GM19351 (cell line): Measurements from ENCODE around the gene FAM83G.
"Not testable (repeated sequence)": the region's sequence is repeated elsewhere in the genome, so short reads cannot be mapped to it uniquely, and the experiment has no call there.

ENCODE experiments used
- ATAC-seq: cut with Tn5 transposase; IDR thresholded peaks from one replicate; pipeline ENCODE4 v1.9.1; 2021; ENCODE audit warnings: mild to moderate bottlenecking, moderate library complexity; ENCODE audit not compliant: unreplicated experiment

Gene FAM83G

DNA sequence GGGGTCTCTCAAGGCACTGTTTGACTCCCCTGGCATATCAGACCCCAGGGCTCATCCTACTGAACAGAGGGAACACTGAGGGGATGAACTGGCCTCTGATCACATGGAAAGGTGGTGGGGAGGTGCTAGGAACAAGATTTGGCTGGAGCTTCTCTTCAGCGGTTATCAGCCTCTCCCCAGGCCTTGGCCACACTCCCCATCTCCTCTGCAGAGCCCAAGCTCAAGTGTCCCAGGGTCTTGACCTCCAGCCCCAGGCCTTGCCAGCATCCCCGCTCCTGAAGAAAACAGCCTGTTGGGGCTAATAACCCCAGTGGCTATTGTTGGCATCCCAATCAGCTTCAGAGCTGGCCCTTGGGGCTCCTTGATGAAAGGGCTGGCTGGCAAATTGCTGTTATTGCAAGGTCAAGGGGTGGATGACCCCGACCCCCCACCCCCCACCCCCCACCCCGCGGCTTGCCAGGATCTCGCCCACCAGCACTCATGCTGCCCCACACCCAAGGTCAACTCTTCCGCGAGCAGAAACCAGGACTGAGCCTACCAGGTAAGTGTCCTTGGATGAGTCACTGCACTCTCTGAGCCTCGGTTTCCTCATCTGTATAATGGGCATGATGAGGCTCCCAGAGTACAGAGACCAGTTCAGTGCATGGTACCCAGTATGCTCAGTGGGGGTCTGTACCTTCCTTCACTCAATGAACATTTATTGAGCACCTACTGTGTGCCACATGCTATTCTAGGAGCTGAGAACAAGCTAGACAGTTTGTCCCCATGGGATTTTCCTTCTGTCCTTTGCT is 18.8 kb upstream of the FAM83G start:
- ATAC-seq, result no peak

DNA sequence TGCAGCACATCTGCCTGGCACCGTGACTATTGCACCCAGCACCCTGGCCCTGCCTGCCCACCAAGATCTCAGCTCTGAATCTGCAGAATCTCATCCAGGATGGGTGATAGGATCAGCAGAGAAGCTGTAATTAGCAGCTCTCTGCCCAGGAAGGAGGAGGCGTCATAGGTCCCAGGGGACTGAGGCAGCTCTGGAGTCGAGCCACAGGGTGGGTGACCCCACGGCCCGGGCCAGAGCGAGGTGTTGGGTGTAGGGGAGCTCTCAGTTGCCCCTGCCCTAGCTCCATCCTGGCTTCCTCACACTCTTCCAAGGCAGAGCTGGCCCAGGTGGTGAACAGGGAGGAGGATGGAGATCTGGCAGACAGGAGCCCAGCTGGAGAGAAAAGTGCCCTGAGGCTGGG is 18.2 kb upstream of the FAM83G start:
- ATAC-seq, result no peak

DNA sequence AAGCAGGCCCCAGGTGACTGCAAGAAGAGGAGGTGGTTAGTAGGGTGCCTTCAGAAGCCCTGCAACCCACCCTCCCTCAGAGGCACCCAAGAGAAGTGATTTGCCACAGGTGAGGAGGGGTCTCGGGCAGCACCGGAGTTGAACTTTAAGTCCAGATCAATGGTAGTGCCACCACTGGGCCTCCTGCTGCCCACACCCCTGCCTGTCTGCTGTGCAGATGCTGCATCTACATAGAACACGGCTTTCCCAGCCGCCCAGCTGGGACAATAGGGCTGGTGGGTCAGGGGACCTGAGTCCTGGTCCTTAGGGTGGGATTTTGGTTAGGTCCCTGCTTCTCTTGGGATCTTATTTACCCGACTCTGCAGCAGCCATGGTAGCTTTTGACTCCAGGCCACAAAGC is 17.6 kb upstream of the FAM83G start:
- ATAC-seq, result no peak

DNA sequence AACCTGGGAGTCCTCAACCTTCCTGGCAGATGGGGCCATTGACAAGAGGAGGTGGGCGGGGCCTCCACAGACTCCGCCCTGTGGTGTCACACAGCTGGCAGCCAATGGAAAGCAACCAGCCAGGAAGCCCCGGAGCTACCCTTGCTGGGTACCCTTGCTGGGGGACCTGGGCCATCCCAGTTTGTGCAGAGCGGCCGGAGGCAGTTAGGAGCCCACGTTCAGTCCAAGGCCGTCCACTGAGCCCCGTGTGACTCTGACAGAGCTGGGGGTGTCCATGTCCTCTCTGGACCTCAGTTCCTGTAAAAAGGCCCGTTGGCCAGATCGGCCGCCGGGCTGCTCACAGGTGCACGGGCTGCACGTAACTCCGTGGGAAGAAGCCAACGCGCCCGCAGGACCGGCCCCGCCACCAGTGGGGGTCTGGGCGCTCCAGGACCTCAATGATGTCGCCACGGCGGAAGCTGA is 17.1 kb upstream of the FAM83G start:
- no peak for ATAC-seq

DNA sequence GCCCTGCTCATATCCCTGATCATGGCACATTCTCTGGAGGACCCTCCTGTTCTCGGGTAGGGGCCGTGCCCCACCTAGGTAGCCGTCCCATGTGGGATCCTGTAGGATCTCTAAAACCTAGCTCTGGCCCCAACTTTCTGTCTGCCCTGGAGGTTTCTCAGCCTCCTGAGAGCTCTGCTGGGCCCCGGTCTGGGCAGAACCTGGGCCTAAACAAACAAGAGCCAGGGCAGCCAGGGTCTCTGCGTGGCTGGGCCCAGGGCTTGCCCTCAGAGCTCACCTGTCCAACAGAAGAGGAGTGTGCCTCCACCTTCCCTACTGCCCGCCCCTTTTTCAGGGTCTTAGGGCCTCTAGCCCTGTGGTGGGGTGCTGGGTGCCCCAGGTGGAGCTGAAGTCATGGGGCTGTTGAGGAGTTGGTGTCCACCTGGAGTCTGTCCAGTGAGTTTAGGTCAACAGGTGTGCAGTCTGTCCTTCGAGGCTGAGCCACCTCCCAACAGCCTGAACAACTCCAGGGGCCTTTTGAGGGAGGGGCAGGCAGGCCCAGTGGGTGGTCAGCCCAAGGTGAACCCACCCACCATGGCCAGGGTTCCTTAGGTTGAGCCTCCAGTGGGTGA is 16.6 kb upstream of the FAM83G start:
- not testable (repeated sequence) for ATAC-seq

DNA sequence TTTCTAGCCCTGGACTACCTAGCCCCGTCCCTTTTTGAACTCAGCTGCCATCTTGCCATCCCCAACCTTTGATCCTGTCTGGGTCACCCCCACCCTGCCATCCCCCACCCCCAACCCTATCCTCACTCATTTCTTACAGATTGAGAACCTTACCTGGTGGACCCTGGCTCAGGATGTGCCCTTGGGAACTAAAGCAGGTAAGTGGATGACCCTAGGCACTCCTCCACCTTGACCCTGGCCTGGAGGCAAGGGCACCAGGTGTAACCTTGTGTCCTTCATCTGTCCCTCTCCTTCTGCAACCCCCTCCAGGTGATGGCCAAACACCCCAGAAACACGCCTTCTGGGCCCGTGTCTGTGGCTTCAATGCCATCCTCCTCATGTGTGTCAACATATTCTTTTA is 15.5 kb upstream of the FAM83G start:
- ATAC-seq, result no peak

DNA sequence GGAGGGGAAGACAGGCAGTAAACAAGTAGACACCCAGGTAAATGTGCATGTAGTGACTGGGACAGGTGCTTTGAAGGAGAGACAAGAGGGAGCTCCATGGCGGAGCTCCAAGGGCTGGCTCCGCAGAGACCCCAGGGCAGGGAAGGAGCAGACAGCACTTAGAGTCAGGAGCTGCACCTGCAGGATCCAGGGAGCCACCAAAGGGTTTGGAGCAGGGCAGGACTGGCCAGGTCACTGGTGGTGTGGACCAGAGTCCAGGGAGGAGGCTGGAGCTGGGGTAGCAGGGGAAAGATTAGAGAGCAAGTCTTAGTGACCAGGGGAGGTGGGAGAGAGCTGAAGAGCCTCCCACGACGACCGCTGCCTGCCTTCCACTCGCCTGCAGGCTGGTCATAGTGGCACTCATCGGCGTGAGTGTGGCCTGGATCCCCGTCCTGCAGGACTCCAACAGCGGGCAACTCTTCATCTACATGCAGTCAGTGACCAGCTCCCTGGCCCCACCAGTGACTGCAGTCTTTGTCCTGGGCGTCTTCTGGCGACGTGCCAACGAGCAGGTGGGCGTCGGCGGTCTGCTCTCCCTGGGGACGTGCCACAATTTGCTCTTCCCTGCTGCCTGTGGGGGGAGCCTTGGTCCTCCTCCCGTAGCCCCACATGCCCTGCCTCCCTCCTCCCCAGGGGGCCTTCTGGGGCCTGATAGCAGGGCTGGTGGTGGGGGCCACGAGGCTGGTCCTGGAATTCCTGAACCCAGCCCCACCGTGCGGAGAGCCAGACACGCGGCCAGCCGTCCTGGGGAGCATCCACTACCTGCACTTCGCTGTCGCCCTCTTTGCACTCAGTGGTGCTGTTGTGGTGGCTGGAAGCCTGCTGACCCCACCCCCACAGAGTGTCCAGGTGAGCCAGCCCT is 14.7 kb upstream of the FAM83G start:
- no peak for ATAC-seq

DNA sequence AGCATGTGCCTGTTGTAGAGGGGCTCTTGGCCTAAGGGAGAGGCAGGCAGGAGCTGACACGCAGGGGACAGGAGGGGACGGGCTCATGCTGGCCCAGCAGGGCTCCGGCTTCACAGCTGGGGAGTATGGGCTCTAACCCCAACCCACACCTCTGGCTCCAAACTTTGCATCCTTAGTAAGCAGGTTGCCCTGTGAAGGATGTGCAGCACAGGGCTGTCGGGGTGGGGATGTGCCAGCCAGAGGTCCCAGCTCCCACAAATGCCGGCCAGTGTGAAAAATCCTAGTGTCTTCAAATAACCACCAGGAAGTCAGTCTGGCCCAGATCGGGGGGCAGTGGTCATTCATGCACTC is 14.0 kb upstream of the FAM83G start:
- ATAC-seq, result no peak

DNA sequence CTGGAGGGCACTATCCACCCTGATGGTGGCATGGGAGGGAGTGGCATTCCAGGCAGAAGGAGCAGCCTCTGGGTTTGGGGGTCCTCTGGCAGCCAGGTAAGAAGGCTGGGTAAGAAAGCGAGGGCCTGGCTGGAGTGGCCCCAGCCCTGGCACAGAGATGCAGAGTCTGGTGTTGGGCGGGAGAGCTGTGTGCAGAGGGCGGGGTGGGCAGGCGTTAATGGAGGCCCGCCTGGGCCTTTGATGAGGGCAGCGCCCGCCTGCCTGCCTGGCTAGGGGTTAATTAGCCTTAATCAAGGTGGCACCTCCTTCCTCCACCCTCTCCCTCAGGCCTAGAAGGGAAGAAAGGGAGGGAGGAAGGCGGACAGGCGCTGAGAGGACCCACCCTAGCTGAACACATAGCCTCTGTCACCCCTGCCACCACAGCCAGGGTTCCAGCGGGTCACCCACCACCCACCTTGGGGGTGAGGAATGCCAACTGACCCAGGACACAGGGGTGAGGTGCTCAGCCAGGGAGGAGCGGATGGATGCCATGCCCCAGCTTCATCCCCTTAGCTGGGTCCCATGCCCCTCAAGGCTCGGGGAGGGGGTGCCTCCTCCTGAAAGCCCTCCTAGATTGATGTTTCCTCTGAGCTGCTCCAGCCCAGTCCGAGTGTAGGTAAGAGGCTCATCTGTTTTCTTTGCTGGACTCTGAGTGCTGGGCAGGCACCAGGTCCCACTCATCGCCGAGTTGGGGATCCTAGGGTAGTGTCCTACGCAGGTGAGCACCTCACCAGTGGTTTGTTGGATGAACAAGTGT is 13.4 kb upstream of the FAM83G start:
- ATAC-seq, result no peak

DNA sequence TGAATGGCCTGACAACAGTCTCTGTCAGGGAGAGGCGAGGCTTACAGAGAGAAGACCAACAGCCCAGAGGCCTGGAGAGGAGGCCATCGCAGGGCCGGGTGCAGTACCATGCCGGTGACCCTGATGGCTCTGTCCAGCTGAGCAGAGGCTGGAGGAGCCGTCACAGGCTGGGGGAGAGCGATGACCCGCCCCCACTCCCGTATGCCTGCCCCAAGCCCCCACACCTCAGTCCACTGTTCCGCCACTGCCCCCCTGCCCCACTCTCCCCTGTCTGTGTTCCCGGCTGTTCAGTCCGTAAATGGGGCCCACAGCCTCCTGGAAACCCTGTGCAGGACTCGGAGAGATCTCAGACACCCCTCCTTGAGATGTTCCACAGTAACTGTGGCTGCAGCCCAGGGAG is 12.8 kb upstream of the FAM83G start:
- no peak for ATAC-seq

DNA sequence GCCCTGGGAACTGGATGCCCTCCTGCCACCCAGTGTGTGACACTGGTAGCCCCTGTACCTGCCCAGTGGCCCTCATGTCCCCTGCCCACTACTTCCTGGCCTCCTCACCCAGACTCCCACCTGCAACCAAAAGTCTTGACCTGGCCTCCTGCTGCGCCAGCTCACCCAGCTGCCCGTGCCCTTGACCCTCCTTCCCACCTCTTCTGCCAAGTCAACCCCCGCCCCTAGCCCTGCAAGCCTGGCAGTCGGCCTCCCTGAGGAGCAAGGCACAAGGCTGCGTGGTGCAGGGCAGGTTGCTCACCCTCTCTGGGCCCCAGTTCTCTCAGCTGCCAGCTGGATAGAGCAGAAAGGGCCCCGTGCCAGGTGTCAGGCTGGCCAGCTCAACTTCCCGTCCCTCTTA is 12.3 kb upstream of the FAM83G start:
- no peak for ATAC-seq

DNA sequence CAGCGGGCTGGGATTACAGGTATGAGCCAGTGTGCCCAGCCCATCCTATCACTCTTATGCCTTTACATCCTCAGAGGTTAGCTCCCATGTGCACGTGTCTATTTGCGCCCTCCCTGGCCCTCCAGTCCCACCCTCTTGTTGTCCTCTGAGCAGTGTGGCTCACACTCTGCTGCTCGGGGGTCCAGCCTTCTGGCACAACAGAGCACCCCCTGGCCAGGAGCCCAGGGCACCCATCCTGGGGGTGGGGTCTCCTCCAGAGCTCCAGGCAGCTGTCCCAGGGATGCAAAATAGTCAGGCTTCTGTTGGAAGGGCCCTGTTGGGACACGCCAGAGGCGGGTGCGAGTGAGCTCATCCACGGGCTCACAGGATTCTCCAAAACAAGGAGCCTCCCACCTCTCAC is 11.7 kb upstream of the FAM83G start:
- ATAC-seq, result no peak

DNA sequence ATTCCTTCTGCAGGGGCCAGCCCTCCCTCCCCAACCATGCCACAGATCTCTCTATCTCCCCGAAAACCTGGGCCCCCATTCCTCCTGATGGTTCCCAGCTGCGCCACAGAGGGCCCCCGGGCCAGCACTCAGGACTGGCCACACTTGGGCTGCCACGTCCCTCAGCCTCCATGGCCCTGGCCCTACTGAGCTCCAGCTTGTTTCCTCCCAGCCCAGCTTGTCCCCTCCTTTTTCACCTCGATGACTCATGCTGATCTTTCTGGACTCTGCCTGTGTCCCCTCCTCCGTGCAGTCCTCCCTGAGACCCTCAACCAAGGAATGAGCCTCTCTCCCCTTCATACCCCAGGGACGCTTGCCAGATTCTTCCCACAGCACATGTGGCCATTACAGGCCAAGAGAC is 10.9 kb upstream of the FAM83G start:
- ATAC-seq, result no peak

DNA sequence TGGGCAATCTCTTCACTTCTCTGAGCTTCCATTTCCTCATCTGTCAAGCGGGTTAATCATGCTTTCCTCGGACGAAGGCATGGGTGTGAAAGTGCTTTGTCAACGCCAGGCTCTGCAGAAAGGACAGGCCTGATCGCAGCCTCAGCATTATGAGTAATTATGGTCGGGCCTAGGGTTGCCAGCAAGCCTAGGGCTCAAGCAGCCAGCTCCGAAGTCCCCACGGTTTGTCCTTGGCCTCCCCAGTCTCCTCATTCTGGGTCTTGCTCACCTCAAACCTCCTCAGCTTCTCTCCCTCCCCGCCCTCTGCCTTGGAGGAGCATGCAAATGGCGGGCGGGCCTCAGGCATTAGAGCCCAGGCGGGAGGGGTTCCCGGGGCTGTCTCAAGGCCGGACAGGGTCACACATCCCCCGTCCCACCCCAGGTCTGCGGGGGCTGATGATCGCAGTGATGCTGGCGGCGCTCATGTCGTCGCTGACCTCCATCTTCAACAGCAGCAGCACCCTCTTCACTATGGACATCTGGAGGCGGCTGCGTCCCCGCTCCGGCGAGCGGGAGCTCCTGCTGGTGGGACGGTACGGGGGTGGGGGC is 10.2 kb upstream of the FAM83G start:
- ATAC-seq, result no peak

DNA sequence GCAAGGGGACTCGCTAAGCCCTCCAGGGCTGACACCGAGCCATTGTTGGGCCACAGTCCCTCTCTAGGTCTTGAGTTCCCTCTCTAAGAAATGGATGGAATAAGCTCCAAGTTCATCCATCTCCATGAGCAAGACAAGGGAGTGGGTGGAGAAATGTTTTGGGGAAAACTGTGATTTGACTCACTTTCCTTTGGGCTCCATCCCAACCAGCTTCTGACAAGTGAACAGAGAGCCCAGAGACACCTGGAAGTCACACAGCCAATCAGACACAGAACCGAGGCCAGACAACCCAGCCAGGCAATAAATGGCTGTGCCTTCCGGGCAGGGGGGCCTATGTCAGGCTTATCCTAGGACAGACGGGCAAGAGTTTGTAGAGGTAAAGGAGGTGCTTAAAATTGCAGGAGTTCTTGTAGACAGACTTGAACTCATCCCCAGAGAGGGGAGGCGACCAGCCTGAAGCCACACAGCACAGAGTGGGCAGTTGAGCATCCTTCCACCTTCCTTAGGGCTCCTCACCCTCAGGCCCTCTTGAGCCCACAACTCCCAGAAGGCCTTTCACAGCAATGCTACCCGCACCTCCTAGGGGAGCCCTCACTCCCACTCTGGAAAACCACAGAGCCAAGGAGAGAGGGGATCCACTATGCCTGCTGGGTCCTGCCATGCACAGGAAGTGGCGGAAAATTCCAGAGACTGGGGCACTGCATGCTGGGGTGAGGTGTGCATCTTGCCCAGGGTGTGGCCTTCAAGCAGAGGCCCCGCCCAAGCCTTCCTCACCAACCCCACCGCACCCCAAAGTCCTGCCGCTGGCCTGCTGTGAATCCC is 9.5 kb upstream of the FAM83G start:
- ATAC-seq, result no peak

DNA sequence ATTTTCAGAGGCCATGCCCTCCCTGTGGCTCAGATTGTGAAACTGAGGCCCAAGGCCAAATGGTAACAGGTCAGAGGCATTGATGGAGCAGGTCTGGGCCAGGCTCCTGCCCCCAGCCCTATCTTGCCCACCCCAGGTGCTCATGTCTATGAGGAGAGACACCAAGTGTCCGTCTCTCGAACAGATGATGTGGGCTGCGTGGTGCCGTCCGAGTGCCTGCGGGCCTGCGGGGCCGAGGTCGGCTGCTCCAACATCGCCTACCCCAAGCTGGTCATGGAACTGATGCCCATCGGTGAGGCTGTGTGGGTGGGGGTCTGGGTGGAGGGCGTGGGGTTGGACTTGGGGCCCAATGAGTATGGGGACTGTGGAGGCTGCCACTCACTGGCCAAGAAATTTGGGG is 8.7 kb upstream of the FAM83G start:
- ATAC-seq, result no peak

DNA sequence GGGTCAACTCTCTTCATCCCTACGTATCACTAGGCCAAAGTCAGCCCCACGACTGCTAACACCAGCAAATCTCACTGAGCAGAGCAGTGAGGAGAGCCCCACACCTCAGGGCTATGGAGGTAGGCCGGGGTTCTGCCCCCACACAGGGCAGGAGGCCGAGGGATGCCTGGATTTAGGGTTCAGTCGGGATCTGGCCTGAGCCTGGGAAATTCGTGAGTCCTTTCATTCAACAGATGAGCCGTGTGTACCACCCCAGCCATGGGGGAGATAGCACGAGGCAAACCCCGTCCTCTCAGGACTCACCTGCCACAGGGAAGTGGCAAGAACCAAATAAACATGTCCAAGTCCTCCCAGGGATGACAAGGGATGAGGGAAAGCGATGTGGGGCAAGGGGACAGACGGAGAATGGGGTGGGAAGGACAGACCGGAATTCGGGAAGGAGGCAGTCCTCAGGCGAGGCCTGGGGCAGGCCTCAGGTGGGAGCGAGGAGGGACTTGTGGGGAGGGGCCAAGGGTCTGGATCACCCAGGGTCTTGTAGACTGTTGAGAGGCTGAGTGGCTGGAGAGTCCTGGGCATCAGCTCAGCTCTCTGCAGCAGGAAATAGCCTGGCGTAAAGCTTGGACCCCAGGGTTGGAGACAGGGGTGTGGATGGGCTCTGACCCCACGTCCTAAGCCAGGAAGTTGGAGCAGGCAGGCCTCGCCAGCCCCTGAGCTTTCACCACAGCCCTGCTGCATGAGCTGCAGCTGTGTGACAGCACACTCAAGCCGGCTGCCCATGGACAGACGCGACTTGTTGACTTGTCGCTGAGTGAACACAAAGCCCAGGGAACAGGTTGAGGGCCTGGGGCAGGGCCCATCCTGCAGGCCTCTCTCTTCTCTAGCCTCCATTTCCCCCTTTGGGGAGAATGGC is 7.9 kb upstream of the FAM83G start:
- no peak for ATAC-seq

DNA sequence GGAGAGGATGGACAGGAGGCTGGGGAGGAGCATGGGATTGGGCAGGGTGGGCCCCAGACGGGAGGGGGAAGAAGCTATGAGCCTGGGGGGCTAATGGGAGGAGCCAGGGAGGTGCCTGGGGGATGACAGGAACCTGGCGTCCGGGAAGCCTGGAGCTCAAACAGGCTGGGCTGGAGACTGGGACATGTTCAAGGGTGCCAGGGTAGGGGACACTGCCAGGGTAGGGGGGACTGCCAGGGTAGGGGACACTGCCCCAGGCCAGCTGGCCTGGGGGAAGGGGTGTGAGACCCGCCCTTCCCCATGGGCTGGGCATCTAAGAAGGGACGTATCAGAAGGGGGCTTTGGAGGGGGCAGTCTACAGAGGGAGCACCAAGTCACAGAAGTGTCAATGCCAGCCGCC is 7.0 kb upstream of the FAM83G start:
- no peak for ATAC-seq
